ENCODE measurements around the gene NFYC. TPM values are rescaled to one million over a fixed set of nuclear protein-coding genes. Genes with fewer than 3 reads are reported as not detected.

NFYC gene
- total RNA-seq: 19.0 TPM in 2 replicates

GRCh38 chr1:40691538-40692428 lies at the start of gene NFYC:
Gene NFYC, plus strand, starts transcription at chr1:40691704. Its CDS starts 47,140 bp downstream, at chr1:40738844.
- H3K4me3 ChIP-seq (ENCODE audit: low read depth, low read length): peak within 1 kb of the TSS; percentile 88
- DNase-seq (ENCODE audit: low read depth): peak; percentile 98
- no peak for TF ChIP-seq CTCF (IDR thresholded peaks at IDR 0.05; ENCODE audit: insufficient read depth, low read depth, low read length)

- no peak overlapping the region for H3K4me3 ChIP-seq (ENCODE audit: low read depth, low read length)
- no peak for DNase-seq (ENCODE audit: low read depth)
Observed at GRCh38 chr1:40645118-40645680, 46.3 kb upstream of the NFYC start.

GRCh38 chr1:40646315-40646714 lies 45.2 kb upstream of the NFYC start:
- DNase-seq (ENCODE audit: low read depth): peak; percentile 39
- TF ChIP-seq CTCF (IDR thresholded peaks at IDR 0.05; ENCODE audit: insufficient read depth, low read depth, low read length): no peak
- H3K4me3 ChIP-seq (ENCODE audit: low read depth, low read length): no peak overlapping the region

More at GRCh38 chr1:40645118-40645680, 46.3 kb upstream of the NFYC start:
- TF ChIP-seq CTCF (IDR thresholded peaks at IDR 0.05; ENCODE audit: insufficient read depth, low read depth, low read length): no peak

- H3K4me3 ChIP-seq (ENCODE audit: low read depth, low read length): no peak overlapping the region
- no peak for DNase-seq (ENCODE audit: low read depth)
- TF ChIP-seq CTCF (IDR thresholded peaks at IDR 0.05; ENCODE audit: insufficient read depth, low read depth, low read length): no peak
Observed at GRCh38 chr1:40648200-40648599, 43.3 kb upstream of the NFYC start.

GRCh38 chr1:40648928-40649591 lies 42.4 kb upstream of the NFYC start:
- DNase-seq (ENCODE audit: low read depth): no peak

GRCh38 chr1:40649592-40649930 lies 41.9 kb upstream of the NFYC start:
- no peak overlapping the region for H3K4me3 ChIP-seq (ENCODE audit: low read depth, low read length)
- no peak for TF ChIP-seq CTCF (IDR thresholded peaks at IDR 0.05; ENCODE audit: insufficient read depth, low read depth, low read length)
- DNase-seq (ENCODE audit: low read depth): no peak

More at GRCh38 chr1:40648928-40649591, 42.4 kb upstream of the NFYC start:
- no peak overlapping the region for H3K4me3 ChIP-seq (ENCODE audit: low read depth, low read length)
- TF ChIP-seq CTCF (IDR thresholded peaks at IDR 0.05; ENCODE audit: insufficient read depth, low read depth, low read length): no peak

All from fibroblast of villous mesenchyme (primary cell).